GM12864 (cell line): ENCODE results near the gene TENM3.

ENCODE experiments used
- DNase-seq: peaks from one replicate; pipeline ENCODE4 v3.0.0-alpha.2; 2011; ENCODE audit warnings: low read depth
- H3K4me3 ChIP-seq: 2 replicates; pipeline ENCODE4 v1.5.1; 2011; ENCODE audit warnings: mild to moderate bottlenecking, low read depth, low read length, control low read depth
- TF ChIP-seq, protein P1 (sequence below): IDR thresholded peaks from 2 replicates; pipeline ENCODE4 v1.5.1; 2011; ENCODE audit warnings: low read depth, mild to moderate bottlenecking, moderate library complexity, low read length, control low read depth, inconsistent platforms; ENCODE audit errors: missing control alignments

The TENM3 gene

DNA sequence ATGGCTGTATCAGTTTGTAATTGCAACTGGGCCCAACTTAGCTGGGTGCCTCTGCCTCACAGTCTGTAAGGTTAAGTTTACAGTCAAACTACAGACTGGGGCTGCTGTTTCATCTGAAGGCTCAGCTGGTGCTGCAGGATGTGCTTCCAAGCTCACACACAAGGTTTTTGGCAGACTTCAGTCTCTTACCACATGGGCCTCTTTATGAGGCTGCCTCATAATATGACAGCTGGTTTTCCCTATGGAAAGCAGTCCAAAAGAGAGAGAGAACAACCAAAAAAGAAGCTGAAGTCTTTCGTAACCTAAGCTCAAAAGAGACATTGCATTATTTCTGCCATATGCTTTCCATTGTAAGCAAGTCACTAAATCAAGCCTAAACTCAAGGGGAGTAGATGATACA is 402.3 kb downstream of the TENM3 start:
- H3K4me3 ChIP-seq = no peak overlapping the region
- DNase-seq = no peak
- TF ChIP-seq, protein P1, sequence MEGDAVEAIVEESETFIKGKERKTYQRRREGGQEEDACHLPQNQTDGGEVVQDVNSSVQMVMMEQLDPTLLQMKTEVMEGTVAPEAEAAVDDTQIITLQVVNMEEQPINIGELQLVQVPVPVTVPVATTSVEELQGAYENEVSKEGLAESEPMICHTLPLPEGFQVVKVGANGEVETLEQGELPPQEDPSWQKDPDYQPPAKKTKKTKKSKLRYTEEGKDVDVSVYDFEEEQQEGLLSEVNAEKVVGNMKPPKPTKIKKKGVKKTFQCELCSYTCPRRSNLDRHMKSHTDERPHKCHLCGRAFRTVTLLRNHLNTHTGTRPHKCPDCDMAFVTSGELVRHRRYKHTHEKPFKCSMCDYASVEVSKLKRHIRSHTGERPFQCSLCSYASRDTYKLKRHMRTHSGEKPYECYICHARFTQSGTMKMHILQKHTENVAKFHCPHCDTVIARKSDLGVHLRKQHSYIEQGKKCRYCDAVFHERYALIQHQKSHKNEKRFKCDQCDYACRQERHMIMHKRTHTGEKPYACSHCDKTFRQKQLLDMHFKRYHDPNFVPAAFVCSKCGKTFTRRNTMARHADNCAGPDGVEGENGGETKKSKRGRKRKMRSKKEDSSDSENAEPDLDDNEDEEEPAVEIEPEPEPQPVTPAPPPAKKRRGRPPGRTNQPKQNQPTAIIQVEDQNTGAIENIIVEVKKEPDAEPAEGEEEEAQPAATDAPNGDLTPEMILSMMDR = no peak

DNA sequence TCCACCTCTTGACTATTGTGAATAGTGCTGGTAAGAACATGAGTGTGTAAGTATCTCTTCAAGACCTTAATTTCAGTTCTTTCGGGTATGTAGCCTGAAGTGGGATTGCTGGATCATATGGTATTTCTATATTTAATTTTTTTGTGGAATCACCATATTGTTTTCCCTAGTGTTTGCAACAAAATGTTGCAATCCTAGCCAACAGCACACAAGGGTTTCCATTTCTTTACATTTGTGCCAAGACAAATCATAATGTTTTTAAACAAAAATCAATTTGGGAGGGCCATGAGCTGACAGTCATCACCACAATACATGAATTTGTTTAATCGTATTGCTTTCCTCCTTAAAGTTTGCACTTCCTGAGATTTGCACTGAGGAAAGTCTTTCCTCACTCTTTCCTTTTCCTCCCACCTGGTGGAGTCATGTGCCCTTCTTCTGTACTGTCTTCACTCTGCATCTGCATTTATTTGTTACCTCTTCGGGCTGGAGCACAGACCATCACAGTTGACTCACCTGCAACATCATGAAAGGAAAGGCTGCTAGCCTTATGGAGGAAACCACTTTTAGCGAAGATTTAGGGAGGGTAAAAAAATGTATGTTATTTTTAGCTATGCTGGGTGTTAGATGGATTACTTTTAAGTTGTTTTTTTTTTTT is 404.6 kb downstream of the TENM3 start:
- no peak for DNase-seq
- TF ChIP-seq, protein P1 = no peak
- no peak overlapping the region for H3K4me3 ChIP-seq

DNA sequence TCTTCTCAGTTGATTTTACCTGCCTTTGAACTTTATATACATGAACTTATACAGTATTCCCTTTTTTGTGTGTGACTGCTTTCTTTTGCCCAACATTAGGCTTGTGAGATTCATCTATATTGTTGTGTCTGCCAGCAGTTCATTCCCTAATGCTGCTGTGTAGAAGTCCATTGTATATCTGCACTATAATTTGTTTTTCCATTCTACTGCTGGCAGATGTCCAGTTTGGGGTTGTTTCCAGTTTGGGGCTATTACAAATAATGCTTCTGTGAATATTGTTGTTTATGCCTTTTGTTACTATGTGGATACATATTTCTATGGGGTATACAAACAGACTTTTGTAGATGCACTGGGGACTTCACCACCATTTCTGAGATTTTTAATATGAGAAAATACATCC is 405.6 kb downstream of the TENM3 start:
- TF ChIP-seq, protein P1 = no peak
- no peak overlapping the region for H3K4me3 ChIP-seq
- DNase-seq = no peak

DNA sequence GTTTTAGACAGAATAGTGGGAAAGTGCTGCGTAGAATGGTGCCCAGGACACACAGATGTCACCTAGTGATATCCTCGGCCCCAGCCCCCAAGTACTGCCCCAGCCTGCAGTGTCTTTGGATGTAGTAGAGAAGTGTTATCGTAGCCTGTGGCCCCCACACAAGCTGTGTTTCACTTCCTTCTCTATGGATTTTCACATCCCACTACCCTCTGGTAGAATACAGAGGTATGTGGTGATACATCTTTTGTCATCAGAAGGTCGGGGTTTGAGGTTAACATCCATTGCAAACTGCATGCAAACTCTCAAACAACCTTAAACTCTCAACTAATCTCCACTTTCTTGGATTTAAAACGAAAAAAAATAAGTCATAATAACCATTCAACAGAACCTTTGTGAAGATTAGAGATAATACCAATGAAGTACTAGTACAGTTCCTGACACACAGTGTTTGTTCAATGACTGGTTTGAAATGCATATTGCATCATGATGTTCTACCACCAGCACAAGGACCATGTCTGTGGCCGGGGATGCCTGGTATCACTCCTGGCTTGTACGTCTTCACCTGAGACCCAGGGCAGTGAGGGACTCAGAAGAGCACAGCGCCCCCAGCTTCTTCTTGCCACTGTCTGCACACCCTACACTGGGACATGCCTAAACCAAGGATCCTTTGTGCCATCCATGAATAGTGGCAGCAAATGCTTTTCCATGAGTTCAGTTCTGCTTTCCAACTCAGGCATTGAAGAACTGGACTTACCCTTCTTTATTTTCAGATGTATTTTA is 406.7 kb downstream of the TENM3 start:
- H3K4me3 ChIP-seq = no peak overlapping the region
- TF ChIP-seq, protein P1 = no peak
- DNase-seq = no peak

DNA sequence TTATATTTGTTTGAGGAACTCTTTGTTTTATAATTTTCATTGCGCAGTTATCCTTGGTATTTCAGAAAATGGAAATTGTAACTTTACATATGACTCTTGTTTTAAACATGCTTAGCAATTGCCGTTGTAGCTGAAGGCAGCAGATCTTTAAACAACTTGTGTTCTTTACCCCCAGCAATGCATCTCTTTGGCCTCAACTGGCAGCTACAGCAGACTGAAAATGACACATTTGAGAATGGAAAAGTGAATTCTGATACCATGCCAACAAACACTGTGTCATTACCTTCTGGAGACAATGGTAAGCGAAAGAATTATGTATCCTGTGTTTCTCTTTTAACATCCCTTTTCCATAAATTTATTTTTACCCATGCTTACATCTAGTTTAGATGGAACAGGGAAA is 410.4 kb downstream of the TENM3 start:
- no peak overlapping the region for H3K4me3 ChIP-seq
- TF ChIP-seq, protein P1 = no peak
- no peak for DNase-seq

DNA sequence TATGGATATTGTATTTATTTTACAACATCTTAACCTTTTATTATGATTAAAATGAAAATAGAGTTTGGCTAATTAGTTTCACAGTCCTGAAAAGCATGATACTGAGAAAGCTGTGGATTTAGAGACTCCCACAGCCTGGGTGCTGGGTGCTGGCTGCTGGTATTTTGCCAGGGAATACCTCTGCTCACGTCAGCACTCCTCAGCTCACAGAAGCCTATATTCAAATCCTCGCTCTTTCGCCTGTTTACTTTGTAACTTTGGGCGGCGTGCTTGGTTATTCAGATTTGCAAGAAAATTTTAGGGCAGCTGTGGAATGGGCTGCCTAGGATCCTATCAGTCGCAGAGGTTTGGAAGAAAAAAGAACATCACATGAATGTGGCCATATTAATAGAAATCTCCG is 412.1 kb downstream of the TENM3 start:
- TF ChIP-seq, protein P1 = no peak
- H3K4me3 ChIP-seq = no peak overlapping the region
- DNase-seq = no peak
